Osteoblast (primary cell): ENCODE results near the gene SLC48A1. TPM values are rescaled to one million over a fixed set of nuclear protein-coding genes. Genes with fewer than 3 reads are reported as not detected.
A peak's percentile ranks its signal among the peaks of the same experiment; 100 is the strongest.

Source experiments
- DNase-seq: peaks from one replicate; pipeline ENCODE4 v3.0.0; 2011; ENCODE audit warnings: low spot score, mixed read lengths; ENCODE audit not compliant: insufficient read length; ENCODE audit errors: missing footprints
- H2AFZ ChIP-seq: 2 replicates; pipeline ENCODE4 v1.6.0; 2011; ENCODE audit warnings: mild to moderate bottlenecking, low read length
- H3K27ac ChIP-seq: 2 replicates; pipeline ENCODE4 v1.5.1; 2011; ENCODE audit warnings: mild to moderate bottlenecking, low read depth, low read length, moderate library complexity
- H3K27me3 ChIP-seq: 2 replicates; pipeline ENCODE4 v1.6.0; 2012; ENCODE audit warnings: mild to moderate bottlenecking, control low read depth, inconsistent platforms, low read length, moderate library complexity; ENCODE audit not compliant: insufficient read depth
- H3K36me3 ChIP-seq: 2 replicates; pipeline ENCODE4 v1.5.1; 2011; ENCODE audit warnings: mild to moderate bottlenecking, low read length, control low read depth, moderate library complexity; ENCODE audit not compliant: insufficient read depth
- H3K4me1 ChIP-seq: 2 replicates; pipeline ENCODE4 v1.5.1; 2011; ENCODE audit warnings: mild to moderate bottlenecking, low read length, control low read depth, moderate library complexity; ENCODE audit not compliant: insufficient read depth
- H3K4me2 ChIP-seq: 2 replicates; pipeline ENCODE4 v1.6.0; 2011; ENCODE audit warnings: mild to moderate bottlenecking, low read length; ENCODE audit not compliant: insufficient read depth
- H3K4me3 ChIP-seq: fragments of 200-600 bp; sonication (generic); 3 replicates; pipeline ENCODE4 v1.5.1; 2012; ENCODE audit warnings: mild to moderate bottlenecking, low read length, inconsistent platforms; ENCODE audit not compliant: insufficient read depth
- H3K79me2 ChIP-seq: 2 replicates; pipeline ENCODE4 v1.6.0; 2012; ENCODE audit warnings: mild to moderate bottlenecking, low read length, control low read depth, inconsistent platforms; ENCODE audit not compliant: insufficient read depth
- H3K9me3 ChIP-seq: 2 replicates; pipeline ENCODE4 v1.5.1; 2011; ENCODE audit warnings: low read depth, low read length, control low read depth
- H4K20me1 ChIP-seq: 2 replicates; pipeline ENCODE4 v1.6.0; 2012; ENCODE audit warnings: mild to moderate bottlenecking, low read length, control low read depth; ENCODE audit not compliant: insufficient read depth
- total RNA-seq: library from RNA; depleted of rRNA; stranded (reverse); fragments of >200 nt; gene quantifications from 2 replicates; pipeline ENCODE4 v1.2.3, GENCODE V29; 2012
- TF ChIP-seq, protein P1 (sequence below): IDR thresholded peaks from 2 replicates; pipeline ENCODE4 v1.5.1; 2011; ENCODE audit warnings: mild to moderate bottlenecking, low read depth, low read length, moderate library complexity; ENCODE audit errors: extremely low read depth

SLC48A1 gene
- total RNA-seq, 1 donor, result 19.2 TPM

DNA sequence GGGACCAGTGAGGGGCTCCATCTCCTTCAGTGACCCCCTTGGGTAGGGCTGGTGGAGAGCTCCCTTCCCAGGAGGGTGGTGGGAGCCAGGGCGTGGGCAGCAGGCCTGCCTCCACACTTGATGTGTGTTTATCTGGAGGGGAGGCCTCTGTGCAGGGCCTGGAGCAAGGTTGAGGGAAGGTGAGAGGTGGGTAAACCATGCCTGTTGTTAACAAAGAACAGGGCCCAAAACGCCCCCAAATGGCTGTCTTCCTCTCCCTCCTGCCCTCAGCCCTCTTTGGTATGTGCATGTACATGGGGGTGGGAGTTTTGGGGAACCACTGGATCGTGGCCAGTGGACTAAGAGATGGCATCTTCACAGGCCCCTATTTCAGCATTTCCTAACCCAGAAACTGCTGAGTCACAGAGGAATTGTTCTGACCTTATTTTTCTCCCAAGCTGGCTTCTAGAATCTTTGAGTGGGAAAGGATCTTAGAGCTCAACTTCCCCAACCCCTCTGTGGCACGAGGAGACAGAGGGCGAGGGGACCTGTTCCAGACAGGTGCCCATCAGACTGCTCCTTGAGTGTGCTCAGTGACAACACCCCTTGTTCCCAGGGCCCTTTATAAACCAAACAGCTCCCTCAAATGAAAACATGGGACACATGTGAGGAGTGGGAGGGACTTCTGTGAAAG, 3.6 kb downstream of the SLC48A1 start:
- H3K4me2 ChIP-seq, result no peak overlapping the region
- H3K27ac ChIP-seq, result peak overlapping the region; percentile 62
- H3K4me1 ChIP-seq, result peaks cover 44% of the 10 kb centered on the region
- no peaks in the 10 kb centered on the region for H3K27me3 ChIP-seq
- no peaks in the 10 kb centered on the region for H4K20me1 ChIP-seq
- H3K36me3 ChIP-seq, result peaks cover 5% of the 10 kb centered on the region
- H3K9me3 ChIP-seq, result no peaks in the 10 kb centered on the region
- H3K4me3 ChIP-seq, result no peak overlapping the region
- TF ChIP-seq, protein P1, sequence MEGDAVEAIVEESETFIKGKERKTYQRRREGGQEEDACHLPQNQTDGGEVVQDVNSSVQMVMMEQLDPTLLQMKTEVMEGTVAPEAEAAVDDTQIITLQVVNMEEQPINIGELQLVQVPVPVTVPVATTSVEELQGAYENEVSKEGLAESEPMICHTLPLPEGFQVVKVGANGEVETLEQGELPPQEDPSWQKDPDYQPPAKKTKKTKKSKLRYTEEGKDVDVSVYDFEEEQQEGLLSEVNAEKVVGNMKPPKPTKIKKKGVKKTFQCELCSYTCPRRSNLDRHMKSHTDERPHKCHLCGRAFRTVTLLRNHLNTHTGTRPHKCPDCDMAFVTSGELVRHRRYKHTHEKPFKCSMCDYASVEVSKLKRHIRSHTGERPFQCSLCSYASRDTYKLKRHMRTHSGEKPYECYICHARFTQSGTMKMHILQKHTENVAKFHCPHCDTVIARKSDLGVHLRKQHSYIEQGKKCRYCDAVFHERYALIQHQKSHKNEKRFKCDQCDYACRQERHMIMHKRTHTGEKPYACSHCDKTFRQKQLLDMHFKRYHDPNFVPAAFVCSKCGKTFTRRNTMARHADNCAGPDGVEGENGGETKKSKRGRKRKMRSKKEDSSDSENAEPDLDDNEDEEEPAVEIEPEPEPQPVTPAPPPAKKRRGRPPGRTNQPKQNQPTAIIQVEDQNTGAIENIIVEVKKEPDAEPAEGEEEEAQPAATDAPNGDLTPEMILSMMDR, result no peak
- H2AFZ ChIP-seq, result no peak overlapping the region
- DNase-seq, result peak; percentile 87
- peaks cover 14% of the 10 kb centered on the region for H3K79me2 ChIP-seq

- TF ChIP-seq, protein P1, result no peak
- H3K4me1 ChIP-seq, result peaks cover 44% of the 10 kb centered on the region
- H3K27ac ChIP-seq, result peak overlapping the region; percentile 62
- peak; percentile 58 for DNase-seq
- no peak overlapping the region for H3K4me2 ChIP-seq
- H3K9me3 ChIP-seq, result no peaks in the 10 kb centered on the region
- no peaks in the 10 kb centered on the region for H3K27me3 ChIP-seq
- H2AFZ ChIP-seq, result no peak overlapping the region
- H3K79me2 ChIP-seq, result peaks cover 14% of the 10 kb centered on the region
- H3K4me3 ChIP-seq, result no peak overlapping the region
- H4K20me1 ChIP-seq, result no peaks in the 10 kb centered on the region
- H3K36me3 ChIP-seq, result peaks cover 5% of the 10 kb centered on the region
Observed at GRCh38 chr12:47777151-47777550, 4.1 kb downstream of the SLC48A1 start.

DNA sequence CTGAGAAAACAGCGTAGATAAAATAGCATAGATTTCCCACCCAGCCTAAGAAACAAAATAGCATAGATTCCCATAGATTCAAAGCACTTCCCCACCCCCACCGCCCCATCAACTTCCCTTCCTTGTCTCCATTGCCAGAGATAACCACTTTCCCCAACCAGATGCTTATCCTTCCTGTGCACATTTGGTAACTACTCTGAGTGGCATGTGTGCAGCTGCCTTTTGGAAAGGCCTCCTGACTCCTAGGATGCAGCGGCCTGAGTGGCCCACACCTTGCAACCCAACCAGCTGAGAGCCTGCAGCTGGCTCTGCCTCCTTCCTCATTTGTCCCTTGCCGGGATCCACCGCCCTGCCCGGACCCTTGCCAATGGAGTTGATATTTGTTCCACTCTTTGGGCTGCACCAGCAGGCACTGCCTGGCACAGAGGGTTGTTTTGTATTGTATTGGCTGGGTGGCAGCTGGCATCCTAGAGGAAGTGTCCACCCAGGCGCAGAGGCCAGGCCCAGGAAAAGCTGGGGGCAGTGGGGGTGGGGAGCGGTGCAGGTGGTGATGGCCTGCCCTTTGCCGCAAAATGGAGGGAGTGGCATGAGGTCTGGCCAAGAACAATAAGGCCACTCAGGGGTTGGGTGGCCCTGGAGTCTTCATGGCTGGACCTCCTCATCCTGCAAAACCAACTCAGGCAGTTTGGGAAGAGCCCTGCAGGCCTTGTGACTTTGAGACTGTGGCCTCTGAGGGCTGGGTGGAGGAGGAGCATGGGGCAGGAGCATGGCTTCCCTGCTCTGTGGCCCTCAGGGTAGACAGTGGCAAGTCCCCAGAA, 4.9 kb downstream of the SLC48A1 start:
- H3K9me3 ChIP-seq, result no peaks in the 10 kb centered on the region
- H2AFZ ChIP-seq, result no peak overlapping the region
- TF ChIP-seq, protein P1, result no peak
- H3K27me3 ChIP-seq, result no peaks in the 10 kb centered on the region
- peaks cover 44% of the 10 kb centered on the region for H3K4me1 ChIP-seq
- H3K36me3 ChIP-seq, result peaks cover 10% of the 10 kb centered on the region
- H4K20me1 ChIP-seq, result no peaks in the 10 kb centered on the region
- no peak overlapping the region for H3K4me3 ChIP-seq
- H3K27ac ChIP-seq, result no peak overlapping the region
- H3K79me2 ChIP-seq, result peaks cover 14% of the 10 kb centered on the region
- peak; percentile 87 for DNase-seq
- no peak overlapping the region for H3K4me2 ChIP-seq

- TF ChIP-seq, protein P1, result no peak
- Histone ChIP-seq H3K79me2 (peaks cover 11% of the 10 kb centered on the region), H3K4me2 (no peak overlapping the region), H3K4me3 (no peak overlapping the region), H4K20me1 (no peaks in the 10 kb centered on the region), H3K27ac (no peak overlapping the region), H3K9me3 (no peaks in the 10 kb centered on the region), H3K36me3 (peaks cover 19% of the 10 kb centered on the region), H3K4me1 (peaks cover 41% of the 10 kb centered on the region), H3K27me3 (no peaks in the 10 kb centered on the region), H2AFZ (no peak overlapping the region)
- DNase-seq, result no peak
Observed at GRCh38 chr12:47778881-47779280, 5.8 kb downstream of the SLC48A1 start.
